GM18909 (cell line): ENCODE results near the gene PLSCR3.

Experiments
- ATAC-seq: cut with Tn5 transposase; IDR thresholded peaks from one replicate; pipeline ENCODE4 v1.9.1; 2021; ENCODE audit warnings: mild to moderate bottlenecking; ENCODE audit not compliant: unreplicated experiment, poor library complexity

PLSCR3 gene

DNA sequence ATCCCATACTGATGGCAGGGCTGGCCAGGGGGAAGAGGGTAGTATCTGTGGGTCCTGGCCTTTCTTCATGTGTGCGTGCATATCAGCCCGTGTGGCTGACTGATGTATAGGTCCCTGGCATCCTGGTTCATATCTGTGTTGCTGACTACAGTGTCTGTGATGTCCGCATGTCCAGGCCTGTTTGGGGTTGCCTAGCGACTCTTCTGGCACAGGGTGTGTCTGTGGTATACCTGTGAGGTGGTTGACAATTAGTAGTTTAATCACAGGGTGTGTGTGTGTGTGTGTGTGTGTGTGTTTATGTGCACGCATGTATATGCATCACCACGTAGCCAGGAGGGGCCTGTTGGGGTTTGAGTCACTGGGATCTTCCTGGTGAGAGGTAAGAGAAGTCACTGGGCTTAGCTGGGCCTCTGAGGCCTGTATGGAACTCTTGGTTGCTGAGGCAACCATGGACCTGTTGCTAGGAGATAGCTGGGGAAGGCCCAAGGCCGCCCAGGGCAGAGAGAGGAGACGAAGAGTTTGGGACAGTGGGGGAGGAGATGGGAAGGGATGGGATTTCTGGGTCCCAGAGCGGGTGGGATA, 40.0 kb downstream of the PLSCR3 start:
- ATAC-seq: no peak

- ATAC-seq: no peak
These were observed 41.3 kb downstream of the PLSCR3 start for GRCh38 chr17:7352910-7353635.

DNA sequence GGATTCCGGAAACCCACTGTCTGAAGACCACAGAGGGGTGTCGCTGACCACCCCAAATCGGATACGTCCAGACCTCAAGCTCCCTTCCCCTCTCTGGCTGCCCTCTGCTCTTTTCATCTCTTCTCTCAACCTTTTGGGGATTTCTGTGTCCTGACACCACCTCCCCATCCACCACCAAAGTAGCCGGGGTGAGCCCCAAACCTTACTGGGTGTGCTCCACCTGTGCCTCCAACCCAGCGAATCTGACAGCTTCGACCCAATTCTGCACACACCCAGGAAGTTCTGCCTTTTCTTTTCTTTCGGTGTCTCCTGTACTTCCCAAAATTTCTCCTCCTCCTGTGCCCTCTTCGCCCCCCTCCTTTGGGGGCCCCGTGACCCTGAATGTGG, 41.8 kb downstream of the PLSCR3 start:
- ATAC-seq: no peak

GRCh38 chr17:7351665-7352502, 42.4 kb downstream of the PLSCR3 start, which contains the start of gene KCTD11:
TSS of gene KCTD11 (plus strand) at chr17:7352162.
- peak; percentile 62 for ATAC-seq

GRCh38 chr17:7348478-7349242, 45.7 kb downstream of the PLSCR3 start:
- ATAC-seq: no peak

DNA sequence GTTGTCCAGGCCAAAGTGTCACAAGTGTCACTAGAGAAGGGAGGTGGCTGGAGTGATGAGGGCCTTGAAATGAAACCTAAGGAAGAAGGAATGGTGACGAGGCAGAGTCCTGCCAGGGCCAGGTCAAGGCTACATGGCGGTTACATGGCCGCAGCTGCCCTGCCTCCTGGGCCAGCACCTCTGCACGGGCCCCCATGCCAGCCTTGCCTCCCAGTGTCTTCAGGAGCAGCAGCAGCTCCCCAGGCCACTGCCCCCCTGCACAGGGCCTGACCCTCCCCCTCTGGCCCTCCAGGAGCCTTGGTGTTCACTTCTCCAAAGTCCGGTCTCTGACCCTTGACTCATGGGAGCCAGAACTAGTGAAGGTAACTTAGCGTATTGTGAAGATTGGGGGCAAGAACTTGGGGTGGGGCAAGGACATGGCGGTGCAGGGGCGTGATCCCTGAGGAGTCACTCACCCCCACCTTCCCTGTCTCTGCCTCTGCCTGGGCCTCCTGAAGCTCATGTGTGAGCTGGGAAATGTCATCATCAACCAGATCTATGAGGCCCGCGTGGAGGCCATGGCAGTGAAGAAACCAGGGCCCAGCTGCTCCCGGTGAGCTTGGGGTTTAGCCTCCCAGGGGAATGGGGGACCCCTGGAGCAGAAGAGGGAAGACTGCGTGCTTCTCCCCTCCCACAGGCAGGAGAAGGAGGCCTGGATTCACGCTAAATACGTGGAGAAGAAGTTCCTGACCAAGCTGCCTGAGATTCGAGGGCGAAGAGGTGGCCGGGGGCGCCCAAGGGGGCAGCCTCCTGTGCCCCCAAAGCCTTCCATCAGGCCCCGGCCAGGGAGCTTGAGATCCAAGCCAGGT, 46.5 kb downstream of the PLSCR3 start:
- ATAC-seq: no peak

GRCh38 chr17:7346761-7347614, 47.3 kb downstream of the PLSCR3 start:
- no peak for ATAC-seq

DNA sequence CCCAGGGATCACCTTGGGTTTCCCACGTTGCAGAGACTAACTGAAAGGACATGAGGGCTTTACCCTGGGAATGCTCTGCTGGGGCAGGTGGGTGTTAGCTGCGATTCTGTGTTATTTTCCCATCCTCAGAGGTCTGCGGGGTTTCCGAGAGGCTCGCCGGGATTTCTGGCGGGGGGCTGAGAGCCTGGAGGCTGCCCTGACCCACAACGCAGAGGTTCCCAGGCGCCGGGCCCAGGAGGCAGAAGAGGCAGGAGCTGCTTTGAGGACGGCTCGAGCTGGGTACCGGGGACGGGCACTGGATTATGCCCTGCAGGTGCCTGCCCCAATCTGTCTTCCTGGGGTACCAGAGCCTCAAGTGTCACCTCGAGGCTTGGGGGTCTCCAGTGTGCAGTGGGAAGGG, 51.1 kb downstream of the PLSCR3 start:
- no peak for ATAC-seq

DNA sequence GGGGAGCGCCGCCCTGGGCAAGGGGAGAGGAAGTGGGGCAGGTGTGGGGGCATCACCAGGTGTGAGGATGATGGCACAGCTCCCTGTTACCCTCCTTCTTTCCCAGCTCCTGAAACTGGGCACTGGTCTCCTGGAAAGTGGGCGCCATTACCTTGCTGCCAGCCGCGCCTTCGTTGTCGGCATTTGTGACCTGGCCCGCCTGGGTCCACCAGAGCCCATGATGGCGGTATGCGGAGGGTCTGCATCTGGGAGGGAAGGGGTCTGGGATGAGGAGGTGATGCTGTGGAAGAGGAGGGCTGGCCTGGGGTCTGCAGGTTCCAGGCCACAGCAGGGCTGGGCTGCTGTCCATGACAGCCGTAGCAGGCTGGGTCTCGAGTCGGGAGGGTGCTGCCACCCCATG, 52.5 kb downstream of the PLSCR3 start:
- ATAC-seq: no peak

GRCh38 chr17:7340179-7340578, 54.1 kb downstream of the PLSCR3 start:
- ATAC-seq: no peak
